Adipocyte (in vitro differentiated cells): ENCODE measurements around the gene UROC1.
A peak's percentile ranks its signal among the peaks of the same experiment; 100 is the strongest.
"Not testable (repeated sequence)": the region's sequence is repeated elsewhere in the genome, so short reads cannot be mapped to it uniquely, and the experiment has no call there.

ENCODE experiments used
- DNase-seq: peaks from one replicate; pipeline ENCODE4 v3.0.0-alpha.2; 2015; ENCODE audit warnings: low read depth
- H3K27me3 ChIP-seq: replicated peaks from 2 replicates; pipeline ENCODE4 v1.7.0; 2013; ENCODE audit warnings: mild to moderate bottlenecking, low read length, moderate library complexity; ENCODE audit not compliant: control insufficient read depth, insufficient read depth
- H3K36me3 ChIP-seq: 2 replicates; pipeline ENCODE4 v1.7.0; 2013; ENCODE audit warnings: low read length, mild to moderate bottlenecking, moderate library complexity; ENCODE audit not compliant: control insufficient read depth, insufficient read depth, severe bottlenecking
- H3K4me1 ChIP-seq: 2 replicates; pipeline ENCODE4 v1.7.0; 2013; ENCODE audit warnings: mild to moderate bottlenecking, low read length, moderate library complexity; ENCODE audit not compliant: control insufficient read depth, insufficient read depth
- H3K4me3 ChIP-seq: 2 replicates; pipeline ENCODE4 v1.7.0; 2013; ENCODE audit warnings: mild to moderate bottlenecking, low read length, moderate library complexity
- H3K9ac ChIP-seq: 2 replicates; pipeline ENCODE4 v1.7.0; 2013; ENCODE audit warnings: mild to moderate bottlenecking, low read length, moderate library complexity
- H3K9me3 ChIP-seq: 2 replicates; pipeline ENCODE4 v1.7.0; 2013; ENCODE audit warnings: mild to moderate bottlenecking, low read length, moderate library complexity; ENCODE audit not compliant: control insufficient read depth

The UROC1 gene

DNA sequence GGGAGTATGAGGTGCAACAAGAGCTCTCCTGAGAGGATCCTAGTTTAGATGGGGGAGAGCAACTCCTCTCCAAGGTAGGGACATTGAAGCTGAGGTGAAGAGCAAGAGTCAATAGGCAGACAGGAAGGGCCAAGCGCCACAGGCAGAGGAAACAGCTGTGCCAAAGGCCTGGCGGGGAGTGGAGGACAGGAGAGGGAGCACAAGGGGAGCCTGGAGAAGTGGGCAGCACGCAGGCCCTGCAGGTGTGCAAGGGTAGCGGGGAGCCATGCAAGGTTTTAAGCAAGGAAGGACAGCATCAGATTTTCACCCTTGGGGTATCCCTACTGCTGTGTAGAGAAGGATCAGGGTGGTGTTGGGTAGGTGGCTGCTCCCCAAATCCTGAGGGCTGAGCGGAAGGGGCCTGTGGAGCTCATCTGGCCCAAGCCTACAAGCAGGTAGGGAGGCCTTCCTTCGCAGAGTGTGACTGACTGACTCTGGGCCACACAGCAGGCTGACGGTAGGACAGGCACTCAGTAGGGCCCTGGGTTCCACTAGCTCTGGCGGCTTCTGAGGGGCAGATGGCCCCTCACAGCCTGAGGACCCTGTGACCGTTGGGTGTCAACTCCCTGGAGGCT is 19.6 kb upstream of the UROC1 start:
- Histone ChIP-seq H3K4me1 (peaks cover 13% of the 10 kb centered on the region), H3K9me3 (no peaks in the 10 kb centered on the region), H3K9ac (no peak overlapping the region), H3K36me3 (no peaks in the 10 kb centered on the region), H3K27me3 (peaks cover 76% of the 10 kb centered on the region), H3K4me3 (no peak overlapping the region)
- no peak for DNase-seq

DNA sequence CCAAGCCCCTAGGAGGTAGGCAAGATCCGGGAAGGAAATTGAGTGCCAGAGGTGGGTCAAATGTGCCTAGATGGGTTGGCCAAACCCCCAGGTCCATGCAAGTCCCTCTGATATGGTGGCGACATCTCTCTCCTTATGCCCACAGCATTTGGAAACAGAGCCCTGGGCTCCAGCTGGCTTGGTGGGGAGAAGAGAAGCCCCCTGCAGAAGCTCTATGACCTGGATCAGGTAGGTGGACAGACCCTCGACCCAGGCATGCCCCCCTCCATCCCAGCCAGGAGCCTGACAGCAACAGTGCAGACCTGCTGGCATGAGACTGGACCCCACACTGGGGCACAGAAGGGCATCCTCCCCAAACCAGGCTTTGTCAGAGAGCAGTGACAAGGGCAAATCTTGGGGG is 18.6 kb upstream of the UROC1 start:
- Histone ChIP-seq H3K27me3 (peaks cover 80% of the 10 kb centered on the region), H3K36me3 (no peaks in the 10 kb centered on the region), H3K9me3 (no peaks in the 10 kb centered on the region), H3K4me1 (peaks cover 13% of the 10 kb centered on the region), H3K9ac (no peak overlapping the region), H3K4me3 (no peak overlapping the region)
- DNase-seq = no peak

DNA sequence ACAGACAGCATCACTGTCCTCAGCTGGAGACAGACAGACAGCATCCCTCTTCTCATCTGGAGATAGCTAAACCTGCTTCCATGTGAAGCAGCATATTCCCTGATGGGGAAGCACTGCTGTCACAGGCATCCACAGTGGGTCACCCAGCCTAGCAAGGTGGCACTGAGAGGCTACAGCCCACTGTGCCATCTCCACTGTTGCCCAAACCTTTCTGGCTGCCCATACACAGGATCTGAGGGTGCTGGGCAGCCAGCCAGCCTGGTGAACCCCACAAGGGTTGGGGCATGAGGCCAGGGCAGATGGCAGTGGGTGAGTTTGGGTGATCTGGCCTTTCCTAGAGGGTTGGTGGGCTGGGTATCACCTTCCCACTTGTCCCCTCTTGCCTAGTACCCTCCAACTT is 18.1 kb upstream of the UROC1 start:
- no peak for DNase-seq
- peaks cover 80% of the 10 kb centered on the region for H3K27me3 ChIP-seq
- peaks cover 8% of the 10 kb centered on the region for H3K4me1 ChIP-seq
- H3K4me3 ChIP-seq = no peak overlapping the region
- no peak overlapping the region for H3K9ac ChIP-seq
- H3K9me3 ChIP-seq = no peaks in the 10 kb centered on the region
- H3K36me3 ChIP-seq = no peaks in the 10 kb centered on the region

DNA sequence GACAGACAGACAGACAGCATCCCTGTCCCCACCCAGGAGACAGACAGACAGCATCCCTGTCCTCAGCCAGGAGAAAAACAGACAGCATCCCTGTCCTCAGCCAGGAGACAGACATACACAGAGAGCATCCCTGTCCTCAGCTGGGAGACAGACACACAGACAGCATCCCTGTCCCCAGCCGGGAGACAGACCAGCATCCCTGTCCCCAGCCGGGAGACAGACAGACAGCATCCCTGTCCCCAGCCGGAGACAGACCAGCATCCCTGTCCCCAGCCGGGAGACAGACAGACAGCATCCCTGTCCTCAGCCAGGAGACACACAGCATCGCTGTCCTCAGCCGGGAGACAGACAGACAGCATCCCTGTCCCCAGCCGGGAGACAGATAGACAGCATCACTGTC is 17.1 kb upstream of the UROC1 start:
- H3K9me3 ChIP-seq, H3K4me1 ChIP-seq, H3K4me3 ChIP-seq, H3K36me3 ChIP-seq, H3K9ac ChIP-seq, DNase-seq: not testable (repeated sequence)
- H3K27me3 ChIP-seq = peaks cover 80% of the 10 kb centered on the region

DNA sequence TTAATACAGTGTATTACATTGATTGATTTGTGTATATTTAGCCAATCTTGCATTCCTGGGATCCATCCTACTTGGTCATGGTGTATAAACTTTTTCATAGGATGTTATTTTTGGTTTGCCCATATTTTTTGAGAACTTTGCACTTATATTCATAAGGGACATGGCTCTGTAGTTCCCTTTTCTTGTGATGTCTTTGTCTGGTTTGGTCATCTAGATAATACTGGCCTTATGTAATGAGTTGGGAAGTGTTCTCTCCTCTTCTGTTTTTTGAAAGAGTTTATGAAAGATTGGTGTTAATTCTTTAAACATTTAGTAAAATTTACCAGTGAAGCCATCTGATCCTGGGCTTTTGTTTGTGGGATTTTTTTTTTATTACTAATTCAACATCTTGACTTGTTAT is 15.9 kb upstream of the UROC1 start:
- Histone ChIP-seq H3K4me3 (no peak overlapping the region), H3K9me3 (no peaks in the 10 kb centered on the region), H3K9ac (no peak overlapping the region), H3K27me3 (peaks cover 72% of the 10 kb centered on the region), H3K36me3 (no peaks in the 10 kb centered on the region), H3K4me1 (peaks cover 3% of the 10 kb centered on the region)
- DNase-seq = no peak

DNA sequence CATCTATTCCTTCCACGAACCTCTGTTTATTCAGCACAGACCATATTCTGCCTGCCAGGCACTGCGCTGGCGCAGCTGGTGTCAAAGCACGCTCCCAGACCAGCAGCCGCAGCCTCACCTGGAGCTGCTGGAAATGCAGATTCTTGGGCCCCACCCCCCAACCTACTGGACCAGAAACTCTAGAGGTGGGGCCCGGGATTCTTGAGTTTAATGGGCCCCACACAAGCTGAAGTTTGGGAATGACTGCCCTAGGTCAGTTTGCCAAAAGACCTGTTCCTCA is 13.4 kb upstream of the UROC1 start:
- Histone ChIP-seq H3K36me3 (no peaks in the 10 kb centered on the region), H3K4me3 (no peak overlapping the region), H3K9ac (no peak overlapping the region), H3K27me3 (peaks cover 48% of the 10 kb centered on the region), H3K9me3 (no peaks in the 10 kb centered on the region), H3K4me1 (peaks cover 3% of the 10 kb centered on the region)
- DNase-seq = no peak

DNA sequence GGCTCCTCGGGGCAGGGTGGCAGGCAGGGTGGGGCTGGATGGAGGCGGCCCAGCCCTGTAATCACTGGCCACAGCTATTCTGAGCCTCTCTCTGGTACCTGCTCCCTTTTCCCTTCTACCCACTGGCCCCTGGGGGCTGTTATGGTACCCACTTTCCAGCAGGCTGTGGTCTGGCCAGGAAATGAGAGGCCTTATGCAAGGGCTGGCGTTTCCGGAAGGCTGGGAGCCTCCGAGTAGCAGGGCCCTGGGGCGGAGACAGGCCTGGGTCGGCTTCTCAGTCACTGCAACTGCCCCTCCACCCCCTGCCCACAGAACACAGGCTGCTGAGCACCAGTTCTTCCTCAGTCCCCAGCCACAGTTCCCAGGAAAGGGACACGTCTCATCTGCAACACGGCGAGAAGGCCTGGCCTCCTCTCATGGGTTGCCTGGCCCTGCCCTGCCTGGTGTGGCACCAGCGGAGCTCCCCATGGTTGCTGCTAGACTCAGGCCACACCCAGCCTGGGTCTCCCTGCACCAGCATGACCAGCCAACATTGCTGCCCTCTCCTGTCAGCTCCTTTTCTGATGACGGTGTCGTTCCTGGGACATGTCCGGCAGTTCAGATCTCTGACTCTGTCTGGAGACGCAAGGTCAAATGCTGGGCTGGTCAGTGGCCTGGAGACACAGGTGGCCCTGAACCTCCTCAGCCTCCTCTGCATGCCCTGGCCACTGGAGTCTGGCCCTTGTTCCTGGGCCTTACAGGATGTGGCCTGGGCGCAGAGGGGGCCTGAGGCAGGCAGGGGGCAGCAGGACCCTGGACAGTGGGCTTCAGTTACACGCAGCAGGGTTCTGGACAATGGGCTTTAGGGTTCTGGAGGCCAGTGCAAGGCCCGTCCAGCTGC is 12.8 kb upstream of the UROC1 start:
- no peaks in the 10 kb centered on the region for H3K9me3 ChIP-seq
- H3K4me1 ChIP-seq = peaks cover 3% of the 10 kb centered on the region
- no peak for DNase-seq
- H3K4me3 ChIP-seq = no peak overlapping the region
- H3K9ac ChIP-seq = no peak overlapping the region
- H3K27me3 ChIP-seq = peaks cover 47% of the 10 kb centered on the region
- H3K36me3 ChIP-seq = no peaks in the 10 kb centered on the region

DNA sequence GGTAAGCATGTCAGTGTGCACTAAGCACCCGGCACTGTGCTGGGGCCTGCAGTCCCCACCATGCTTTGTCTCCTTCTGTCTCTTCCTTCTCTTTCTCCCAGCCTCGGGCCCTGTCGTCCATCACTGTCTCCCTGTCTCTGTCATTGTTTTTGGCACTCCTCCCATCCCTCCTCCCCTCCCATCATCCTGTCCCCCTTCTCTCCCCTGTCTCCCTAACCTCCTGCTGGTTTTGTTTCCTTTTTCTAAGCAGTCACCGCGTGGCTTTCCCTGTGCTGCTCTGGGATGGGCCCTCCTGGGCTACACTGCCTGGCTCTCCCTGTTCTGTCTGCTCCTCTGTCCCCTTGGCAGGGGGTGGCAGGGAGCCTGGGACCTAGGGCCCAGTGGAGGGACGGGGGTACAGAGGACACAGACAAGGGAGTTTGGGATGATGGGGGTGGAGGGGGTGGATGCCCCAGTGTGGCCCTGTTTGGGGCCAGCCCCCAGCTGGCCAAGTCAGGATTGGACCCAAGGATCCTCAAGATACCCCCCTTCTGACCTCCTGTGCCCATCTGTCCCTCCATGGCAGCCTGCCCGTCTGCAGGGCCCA is 12.1 kb upstream of the UROC1 start:
- Histone ChIP-seq H3K36me3 (no peaks in the 10 kb centered on the region), H3K4me1 (peaks cover 3% of the 10 kb centered on the region), H3K4me3 (no peak overlapping the region), H3K27me3 (peaks cover 45% of the 10 kb centered on the region), H3K9me3 (no peaks in the 10 kb centered on the region), H3K9ac (no peak overlapping the region)
- DNase-seq = no peak

DNA sequence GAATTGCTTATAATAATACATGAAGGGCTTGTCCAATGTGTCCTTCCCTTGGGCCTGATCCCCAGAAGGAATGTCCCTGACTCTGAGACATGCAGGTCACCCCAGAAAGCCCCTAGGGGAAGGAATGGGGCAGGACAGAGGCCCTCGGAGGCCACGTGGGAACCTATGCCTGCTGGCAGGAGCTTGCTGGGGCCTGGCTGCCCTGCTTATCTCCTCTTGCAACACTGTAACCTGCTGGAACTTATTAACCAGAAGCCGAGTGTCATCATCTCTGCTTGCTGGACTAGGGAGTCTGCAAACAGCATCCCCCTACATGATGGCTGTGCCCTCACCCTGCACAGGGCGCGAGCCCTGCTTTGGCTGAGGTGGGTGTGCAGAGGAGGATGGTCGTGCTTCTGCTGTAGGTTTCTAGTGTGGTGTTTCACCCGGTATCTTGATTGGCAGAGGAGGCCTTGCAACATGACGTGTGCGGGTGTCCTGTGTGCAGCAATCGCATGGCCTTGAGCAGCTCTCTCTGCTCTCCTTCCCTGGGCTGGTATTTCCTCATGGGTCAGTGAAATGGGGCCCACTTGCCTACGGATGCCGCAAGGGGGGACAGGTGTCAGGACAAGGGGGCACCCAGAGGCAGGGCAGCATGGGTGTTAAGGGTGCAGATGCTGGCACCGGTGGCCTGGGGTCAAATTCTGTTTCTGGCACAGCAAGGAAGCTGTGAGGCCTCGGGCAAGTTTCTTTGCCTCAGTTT is 11.4 kb upstream of the UROC1 start:
- no peaks in the 10 kb centered on the region for H3K9me3 ChIP-seq
- peak; percentile 37 for DNase-seq
- peaks cover 45% of the 10 kb centered on the region for H3K27me3 ChIP-seq
- no peak overlapping the region for H3K9ac ChIP-seq
- peaks cover 3% of the 10 kb centered on the region for H3K4me1 ChIP-seq
- H3K36me3 ChIP-seq = no peaks in the 10 kb centered on the region
- no peak overlapping the region for H3K4me3 ChIP-seq

DNA sequence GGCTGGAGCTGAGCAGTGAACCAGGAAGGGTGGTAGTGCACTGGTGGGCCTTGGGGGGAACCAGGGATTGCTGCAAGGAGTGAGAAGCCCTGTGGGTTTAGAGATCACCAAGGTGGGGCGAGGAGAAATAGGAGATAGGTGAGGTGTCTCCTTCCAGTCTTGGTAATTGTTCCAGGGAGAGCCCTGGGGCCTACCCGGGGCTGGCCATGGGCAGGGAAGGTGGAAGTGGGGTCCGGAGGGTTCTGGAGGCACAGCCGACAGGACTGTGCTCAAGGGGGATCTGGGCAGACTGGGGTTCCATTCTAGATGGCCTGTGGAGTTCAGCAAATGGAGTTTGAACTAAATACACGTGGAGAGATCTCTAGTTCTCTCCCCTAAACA is 10.8 kb upstream of the UROC1 start:
- H3K4me1 ChIP-seq = peaks cover 3% of the 10 kb centered on the region
- H3K4me3 ChIP-seq = no peak overlapping the region
- no peak for DNase-seq
- H3K9me3 ChIP-seq = no peaks in the 10 kb centered on the region
- no peak overlapping the region for H3K9ac ChIP-seq
- peaks cover 44% of the 10 kb centered on the region for H3K27me3 ChIP-seq
- no peaks in the 10 kb centered on the region for H3K36me3 ChIP-seq

DNA sequence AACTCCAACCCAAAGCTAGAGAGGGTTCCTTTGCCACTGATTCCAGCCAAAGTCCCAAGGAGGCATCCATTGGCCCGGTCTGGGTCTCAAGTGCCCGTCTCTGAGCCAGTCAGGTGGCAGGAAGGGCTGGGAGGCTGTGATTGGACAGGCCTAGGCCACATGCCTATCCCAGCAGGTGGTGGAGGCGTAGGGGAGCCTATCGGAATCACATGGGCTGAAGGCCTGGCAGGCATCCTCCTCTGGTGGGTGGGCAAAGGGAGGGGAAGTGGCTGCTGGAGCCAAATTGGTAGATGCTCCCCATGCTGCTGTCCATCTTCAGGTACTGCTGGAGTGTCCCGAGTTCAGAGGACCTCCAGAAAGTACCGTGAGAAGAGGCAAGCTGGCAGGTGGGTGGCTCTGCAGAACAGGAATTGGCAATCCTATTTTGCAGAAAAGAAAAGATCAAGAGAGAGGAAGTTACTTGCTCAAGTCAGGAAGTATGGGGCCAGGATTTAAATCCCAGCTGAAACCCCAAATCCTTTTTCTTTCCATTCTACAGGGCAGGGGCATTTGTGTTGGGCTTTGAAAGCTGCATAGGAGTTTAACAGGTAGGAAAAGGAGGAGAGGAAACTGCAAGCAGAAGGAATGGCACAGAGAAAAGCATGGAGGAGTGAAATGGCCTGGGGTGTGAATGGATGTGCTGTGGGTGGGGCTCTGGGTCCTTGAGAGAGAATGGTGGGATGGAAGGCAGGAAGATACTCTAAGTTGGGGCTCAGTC is 10.1 kb upstream of the UROC1 start:
- H3K27me3 ChIP-seq = peaks cover 42% of the 10 kb centered on the region
- no peak for DNase-seq
- no peaks in the 10 kb centered on the region for H3K9me3 ChIP-seq
- peaks cover 3% of the 10 kb centered on the region for H3K4me1 ChIP-seq
- no peak overlapping the region for H3K4me3 ChIP-seq
- no peaks in the 10 kb centered on the region for H3K36me3 ChIP-seq
- H3K9ac ChIP-seq = no peak overlapping the region
